DMS114 treated with DMSO at 0.1 percent for 48 hours (cell line): ENCODE measurements around the gene NUP210L.
"Not testable (repeated sequence)": the region's sequence is repeated elsewhere in the genome, so short reads cannot be mapped to it uniquely, and the experiment has no call there.

Experiments used
- DNase-seq: peaks from one replicate; lab custom pipeline; 2025; ENCODE audit not compliant: unreplicated experiment; lab: John Stamatoyannopoulos, UW

NUP210L gene

DNA sequence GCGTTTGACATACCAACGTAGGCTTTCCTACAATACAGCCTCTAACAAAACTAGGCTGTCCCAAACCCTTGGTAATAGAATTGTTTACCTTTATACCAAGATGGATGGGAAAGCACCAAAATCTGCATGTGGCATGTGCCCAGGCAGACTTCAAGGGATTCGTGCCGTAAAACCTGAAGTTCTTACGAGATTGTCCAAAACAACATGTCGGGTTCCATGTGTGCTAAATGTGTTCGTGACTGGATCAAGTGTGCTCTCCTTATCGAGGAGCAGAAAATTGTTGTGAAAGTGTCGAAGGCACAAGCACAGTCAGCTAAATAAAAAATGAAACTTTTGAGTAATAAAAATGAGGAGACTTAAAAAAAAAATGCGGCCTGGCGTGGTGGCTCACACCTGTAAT lies 159.2 kb downstream of the NUP210L start:
- no peak for DNase-seq

DNA sequence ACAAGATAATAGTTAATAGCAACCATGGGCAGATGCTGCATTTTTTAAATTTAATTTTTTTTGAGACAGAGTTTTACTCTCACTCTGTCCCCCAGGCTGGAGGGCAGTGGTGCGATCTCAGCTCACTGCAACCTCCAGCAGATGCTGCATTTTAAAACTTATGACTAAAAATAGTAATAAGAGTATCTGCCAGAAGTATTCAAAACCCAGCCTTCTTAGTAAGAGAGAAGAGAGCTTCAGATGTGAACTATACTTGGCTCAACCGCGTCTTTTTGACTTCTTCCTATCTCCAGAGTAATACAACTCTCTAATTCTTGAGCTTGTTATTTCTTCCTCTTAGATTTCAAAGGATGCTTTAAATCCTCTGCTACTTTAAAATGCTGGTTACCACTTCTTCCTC lies 159.7 kb downstream of the NUP210L start:
- DNase-seq = no peak

DNA sequence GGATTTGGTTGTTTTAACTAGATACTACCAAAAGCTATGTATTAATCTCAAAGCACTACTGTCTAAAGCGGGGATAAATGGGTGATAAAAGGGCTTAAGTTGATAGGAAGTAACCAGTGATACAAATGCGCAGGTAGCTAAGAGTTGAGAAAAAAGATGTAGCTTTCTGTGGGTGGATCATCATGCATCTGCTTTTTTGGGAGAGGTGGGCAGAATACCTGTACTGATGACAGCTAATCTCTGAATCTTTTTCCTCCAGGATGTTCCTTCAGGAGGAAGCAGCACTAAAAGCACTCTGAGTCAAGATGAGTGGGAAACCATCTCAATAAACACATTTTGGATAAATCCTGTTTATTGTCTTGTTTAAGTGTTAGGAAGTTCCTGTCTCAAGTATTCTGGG lies 163.1 kb downstream of the NUP210L start:
- no peak for DNase-seq

DNA sequence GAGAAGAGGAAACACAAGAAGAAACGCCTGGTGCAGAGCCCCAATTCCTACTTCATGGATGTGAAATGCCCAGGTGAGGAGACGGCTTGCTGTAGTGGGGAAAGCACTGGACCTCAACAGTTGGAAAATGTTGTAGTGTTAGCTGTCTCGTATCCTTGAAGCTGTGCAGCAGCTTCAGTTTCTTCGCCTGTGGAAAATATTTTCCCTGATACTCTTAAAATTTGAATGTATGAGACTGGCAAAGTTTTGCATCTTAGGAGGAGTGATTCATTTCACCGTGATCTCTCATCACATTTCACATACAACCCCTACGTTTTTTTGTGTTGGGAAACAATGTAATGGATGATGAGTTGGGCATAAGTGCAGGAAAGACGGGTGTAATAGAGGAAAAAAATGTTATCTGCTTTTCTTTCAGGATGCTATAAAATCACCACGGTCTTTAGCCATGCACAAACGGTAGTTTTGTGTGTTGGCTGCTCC lies 163.7 kb downstream of the NUP210L start:
- DNase-seq = no peak

DNA sequence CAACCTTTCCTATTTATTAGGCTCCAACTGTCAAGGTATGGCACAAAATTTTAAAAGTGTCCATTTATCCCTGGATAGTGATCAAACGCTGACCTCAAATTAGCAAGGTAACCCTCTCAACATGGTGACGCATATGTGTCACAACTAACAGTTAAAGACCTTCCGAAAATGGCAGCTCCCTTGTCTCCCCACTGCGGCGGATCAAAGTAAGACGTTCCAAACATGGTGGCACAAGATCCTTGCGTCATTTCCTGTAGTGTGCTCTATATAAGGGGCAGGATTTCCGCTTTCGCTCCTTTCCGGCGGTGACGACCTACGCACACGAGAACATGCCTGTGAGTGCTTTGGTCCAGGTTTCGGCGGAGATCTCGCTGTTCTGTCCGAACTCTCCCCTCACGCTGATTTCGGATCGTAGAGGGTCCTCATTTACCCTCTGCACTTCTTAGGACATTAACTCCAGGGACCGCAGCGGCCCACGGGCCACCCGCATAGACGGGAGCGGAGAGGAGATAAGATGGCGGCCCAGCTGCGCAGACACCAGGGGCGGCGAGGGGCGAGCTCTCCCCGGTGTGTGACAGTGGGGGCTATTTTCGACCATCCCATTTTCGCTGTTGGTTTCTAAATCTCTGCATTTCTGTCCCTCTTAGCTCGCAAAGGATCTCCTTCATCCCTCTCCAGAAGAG lies 164.3 kb downstream of the NUP210L start, which contains the start of gene RPS27:
RPS27 (plus strand) TSS at position 295 of the 683 bp plus-strand sequence; CDS start at position 330, 35 bp downstream.
- peak; percentile 100 for DNase-seq

DNA sequence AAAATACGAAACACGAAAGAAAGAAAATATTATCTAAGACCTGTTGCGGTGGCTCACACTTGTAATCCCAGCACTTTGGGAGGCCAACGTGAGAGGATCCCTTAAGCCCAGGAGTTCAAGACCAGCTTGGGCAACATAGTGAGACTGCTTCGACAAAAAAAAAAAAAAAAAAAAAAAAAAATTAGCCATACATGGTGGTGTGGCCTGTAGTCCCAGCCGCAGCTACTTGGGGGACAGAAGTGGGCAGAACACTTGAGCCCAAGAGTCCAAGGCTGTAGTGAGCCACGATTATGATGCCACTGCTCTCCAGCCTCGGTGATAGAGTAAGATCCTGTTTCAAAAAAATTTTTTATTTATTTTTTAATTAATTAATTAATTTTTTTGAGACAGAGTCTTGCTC lies 167.3 kb downstream of the NUP210L start:
- DNase-seq = no peak

DNA sequence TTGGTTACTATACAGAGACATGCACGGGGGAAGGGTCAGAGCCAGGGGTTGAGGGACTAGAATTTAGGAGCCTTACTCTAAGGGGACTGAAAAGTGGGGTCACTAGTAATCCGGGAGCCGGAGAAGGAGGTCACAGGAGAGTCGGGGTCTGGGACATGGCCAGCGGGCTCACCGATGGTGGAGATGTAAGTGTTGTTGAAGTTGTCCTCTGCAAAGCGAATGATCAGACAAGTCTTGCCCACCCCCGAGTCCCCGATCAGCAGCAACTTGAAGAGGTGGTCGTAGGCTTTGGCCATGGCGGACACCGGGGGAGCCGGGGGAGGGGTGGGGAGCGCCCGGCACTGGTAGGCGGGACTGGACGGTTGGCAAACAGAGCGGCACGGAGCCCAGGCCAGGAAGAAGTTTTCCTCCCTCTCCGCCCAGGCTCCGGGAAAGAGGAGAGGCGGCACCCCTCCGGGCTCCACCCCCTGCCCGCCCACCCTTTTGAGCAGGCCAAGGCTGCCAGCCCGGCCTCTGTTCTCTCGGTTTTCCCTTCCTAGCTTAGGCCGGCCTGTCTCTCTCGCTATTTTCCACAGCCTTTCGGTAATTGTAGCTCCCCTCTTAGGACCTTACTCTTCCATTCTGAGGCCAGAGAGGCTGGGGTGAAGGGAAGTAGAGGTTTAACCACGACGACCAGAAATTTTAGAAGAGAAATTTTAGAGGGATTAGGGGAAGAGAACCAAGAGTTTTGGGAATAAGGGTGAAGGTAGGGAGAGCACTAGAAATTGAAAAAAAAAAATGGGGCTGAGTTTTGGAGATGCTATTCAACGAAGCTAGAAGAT lies 168.7 kb downstream of the NUP210L start, which contains the start of gene RAB13:
RAB13 (minus strand) TSS at position 399 of the 821 bp plus-strand sequence; CDS start at position 296, 103 bp downstream.
- DNase-seq = peak; percentile 88

DNA sequence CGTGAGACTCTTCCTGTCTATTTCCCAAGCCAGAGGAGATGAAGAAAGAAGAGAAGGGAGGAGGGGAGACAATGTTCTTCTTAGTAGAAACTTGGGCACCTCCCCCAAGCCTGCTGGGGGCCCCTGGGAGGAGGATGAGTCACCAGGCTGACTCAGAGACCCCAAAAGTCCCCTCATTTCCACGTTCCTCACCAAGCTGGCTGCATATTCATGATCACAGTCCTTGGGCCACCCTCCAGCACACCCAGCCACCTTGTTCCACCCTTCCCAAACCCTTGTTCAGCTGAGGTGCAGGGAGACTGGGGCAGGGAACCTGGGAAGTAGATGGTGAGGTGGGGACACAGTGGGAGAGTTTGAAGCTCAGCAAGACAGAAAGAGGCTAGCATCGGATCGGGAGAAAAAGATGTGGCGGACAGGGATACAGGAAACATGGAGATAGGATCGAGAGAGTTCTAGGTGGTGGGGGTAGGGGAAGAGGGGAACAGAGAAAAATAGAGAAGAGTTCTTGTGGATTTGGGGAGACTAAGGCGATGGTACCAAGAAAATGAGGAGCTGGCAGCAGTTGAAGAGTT lies 169.4 kb downstream of the NUP210L start:
- no peak for DNase-seq

DNA sequence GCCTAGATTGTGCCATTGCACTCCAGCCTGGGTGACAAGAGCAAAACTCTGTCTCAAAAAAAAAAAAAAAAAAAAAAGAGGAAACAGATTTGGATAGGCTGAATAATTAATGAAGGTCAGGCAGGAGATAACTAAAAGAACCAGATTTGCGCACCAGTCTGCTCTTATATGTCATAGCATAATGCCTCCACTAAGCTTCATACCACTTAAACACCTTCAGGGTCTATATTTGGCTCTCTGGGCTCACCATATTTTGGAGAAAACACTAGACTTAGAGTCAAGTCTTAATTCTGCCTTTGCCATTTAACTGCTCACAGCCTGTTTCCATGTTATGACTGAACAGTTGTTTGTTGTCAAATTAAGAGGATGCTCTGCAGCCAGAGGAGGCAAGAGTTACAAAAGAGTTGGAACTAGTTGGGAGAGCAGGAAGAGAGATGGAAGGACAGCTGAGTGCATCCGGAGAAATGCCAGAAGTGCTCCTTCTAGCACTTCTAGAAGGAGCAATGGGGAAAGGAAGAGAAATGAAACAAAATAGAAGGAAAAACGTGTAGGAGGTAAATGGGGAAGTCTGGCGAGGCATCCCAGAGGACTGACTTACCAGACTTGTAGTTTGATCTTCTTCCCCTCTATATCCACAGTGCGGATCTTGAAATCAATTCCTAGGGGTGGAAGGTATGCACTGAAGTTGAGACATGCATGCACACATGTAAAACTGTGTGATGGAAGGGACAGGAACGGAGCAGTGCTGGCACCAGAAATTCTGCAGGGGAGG lies 170.6 kb downstream of the NUP210L start:
- DNase-seq = no peak

DNA sequence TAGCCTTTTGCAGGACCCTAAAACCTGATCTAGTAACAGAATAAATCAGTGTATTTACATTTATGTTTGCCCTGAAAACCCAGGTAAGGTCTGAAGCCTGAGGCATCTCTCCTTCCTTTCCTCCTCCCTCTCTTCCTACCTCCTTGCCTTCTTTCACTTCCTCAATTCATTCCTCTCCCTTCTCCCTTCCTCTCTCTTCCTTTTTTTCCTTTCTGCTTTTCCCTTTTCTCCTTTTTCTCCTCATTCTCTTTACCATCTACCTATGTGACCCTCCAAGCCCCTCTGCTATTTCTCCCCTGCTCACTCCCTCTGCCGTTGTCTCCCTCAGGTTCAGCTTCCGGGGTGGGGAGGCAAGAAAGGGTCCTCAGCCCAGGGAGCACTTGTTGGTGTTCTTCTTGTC lies 173.1 kb downstream of the NUP210L start:
- DNase-seq = not testable (repeated sequence)

DNA sequence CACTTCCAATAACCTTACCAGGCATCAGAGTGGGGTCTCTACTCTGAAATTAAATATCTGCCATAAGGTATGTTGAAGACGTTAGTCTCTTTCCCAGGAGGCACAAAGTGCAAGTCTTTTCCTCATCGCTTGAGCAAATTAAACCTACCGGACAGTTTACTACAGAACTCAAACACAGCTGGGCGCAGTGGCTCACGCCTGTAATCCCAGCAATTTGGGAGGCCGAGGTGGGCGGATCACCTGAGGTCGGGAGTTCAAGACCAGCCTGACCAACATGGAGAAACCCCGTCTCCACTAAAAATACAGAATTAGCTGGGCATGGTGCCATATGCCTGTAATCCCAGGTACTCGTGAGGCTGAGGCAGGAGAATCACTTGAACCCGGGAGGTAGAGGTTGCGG lies 175.8 kb downstream of the NUP210L start:
- DNase-seq = not testable (repeated sequence)

DNA sequence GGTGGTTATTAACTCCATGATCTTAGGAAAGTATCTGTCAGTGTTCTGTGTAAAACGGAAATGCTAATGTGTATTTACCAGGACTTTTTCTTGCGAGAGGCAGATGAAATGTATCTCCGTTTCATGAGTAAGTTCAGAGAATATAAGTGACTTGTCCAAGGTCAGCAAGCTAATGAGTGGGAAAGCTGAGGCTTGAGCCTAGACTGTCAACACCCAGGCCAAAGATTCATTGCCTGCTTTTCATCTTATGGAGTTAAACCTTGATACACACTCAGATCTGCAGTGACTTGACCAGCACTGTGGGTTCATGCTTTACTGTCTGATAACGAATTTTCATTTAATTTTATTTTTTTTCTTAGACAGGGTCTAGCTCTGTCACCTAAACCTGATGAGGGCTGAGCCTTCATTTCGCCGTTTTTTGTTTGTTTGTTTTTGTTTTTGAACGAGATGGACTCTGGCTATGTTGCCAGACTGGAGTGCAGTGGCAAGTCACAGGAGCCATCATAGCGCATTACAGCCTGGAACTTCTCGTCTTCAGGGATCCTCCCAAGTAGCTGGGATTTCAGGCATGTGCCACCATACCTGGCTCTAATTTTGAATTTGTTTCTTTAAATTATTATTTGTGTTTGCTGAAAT lies 176.5 kb downstream of the NUP210L start:
- DNase-seq = no peak

DNA sequence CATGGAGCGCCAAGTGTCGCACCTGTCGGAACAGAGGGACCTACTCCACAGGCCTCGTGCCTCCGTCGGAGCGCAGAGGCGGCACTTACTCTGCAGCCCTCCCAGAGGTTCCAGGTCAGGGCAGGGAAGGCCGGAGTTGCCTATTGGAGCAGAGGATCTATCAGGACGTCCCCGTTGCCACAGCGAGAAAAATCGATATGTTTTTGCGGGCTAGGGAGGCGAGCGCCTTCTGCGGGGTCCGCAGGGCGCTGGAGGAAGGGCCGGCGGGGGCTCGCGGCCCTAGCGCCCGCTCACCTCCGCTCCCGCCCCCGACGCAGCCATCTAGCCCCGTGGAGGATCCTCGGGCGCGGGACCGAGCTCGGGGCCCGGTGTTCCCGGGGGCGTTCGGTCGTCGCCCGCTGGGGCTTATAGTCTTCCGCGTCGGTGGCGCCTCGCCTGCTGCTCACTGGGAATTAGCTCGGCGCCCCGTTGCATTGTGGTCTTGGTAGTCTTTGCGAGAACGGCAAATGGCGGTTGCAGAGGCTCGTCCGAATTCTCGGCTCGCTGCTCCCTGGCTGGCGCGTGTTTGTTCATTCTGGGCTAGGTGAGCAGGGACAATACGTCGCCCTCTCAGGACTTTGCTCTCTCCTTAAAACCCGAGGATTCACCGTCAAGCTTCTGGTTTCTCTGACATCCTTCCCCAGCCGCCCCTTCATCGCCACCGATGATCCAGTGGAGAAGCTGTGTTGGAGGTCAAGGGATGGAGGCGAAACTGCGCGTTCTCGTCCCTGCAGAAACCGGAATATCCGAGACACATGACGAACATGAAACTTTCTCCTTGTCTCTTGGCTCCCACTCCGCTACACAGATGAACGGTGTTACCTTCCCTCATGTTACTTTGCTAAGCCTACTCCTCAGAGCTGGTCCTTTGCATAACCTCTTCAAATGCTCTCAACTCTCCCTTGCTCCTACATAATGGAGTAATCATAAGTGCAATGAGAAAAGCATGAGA lies 177.3 kb downstream of the NUP210L start, which contains the start of gene JTB:
JTB (minus strand) TSS at position 425 of the 991 bp plus-strand sequence; CDS start at position 3, 422 bp downstream.
- peak; percentile 90 for DNase-seq

DNA sequence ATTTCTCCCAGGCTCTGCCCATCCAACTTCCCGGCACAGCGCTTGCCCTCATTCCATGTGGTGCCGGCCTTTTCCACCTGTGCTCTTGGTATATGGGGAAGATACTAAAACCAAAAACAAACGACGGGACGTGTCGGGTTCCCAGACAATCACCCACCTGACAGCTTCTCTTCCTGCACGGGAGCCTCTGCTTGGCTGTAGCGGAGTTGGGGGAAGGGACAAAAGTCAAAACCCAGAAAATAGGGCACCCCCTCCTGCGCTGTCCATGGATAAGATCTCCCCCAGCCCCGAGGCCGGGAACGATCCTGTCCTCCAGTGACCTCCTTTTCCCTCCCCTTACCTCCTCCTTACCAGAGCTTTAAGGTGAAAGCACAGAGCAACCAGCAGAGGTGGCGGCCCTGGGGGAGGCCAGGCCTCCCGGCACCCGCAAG lies 178.0 kb downstream of the NUP210L start:
- no peak for DNase-seq

DNA sequence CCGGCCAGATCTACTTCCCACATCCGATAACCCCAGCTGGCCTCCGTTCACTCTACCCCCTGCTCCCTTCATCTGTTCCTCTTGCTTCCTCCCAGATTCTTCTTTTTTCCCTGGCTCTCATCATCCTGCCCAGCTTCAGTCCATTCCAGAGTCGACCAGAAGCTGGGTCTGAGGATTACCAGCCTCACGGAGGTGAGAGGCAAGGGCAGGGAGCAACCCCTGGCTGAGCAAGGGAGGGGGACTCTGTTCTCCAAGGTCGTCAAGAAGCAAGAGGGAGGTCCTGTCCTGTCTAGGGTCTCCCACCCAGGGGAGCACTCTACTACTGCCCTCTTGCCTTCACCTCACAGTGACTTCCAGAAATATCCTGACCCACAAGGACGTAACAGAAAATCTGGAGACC lies 181.3 kb downstream of the NUP210L start:
- no peak for DNase-seq

DNA sequence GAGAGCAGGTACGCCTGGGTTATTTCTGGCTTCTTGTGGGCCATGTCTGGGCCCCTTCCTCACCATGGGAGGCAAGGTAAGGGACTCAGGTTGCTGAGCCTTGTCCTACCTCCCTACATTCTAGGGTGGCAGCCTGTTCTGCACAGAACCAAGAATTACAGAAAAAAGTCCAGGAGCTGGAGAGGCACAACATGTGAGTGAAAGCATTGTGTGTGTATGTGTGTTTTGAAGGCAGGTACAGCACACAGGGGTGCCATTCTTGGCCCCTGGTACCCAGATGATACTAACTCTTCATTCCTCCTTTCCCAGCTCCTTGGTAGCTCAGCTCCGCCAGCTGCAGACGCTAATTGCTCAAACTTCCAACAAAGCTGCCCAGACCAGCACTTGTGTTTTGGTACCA lies 181.8 kb downstream of the NUP210L start:
- DNase-seq = no peak

DNA sequence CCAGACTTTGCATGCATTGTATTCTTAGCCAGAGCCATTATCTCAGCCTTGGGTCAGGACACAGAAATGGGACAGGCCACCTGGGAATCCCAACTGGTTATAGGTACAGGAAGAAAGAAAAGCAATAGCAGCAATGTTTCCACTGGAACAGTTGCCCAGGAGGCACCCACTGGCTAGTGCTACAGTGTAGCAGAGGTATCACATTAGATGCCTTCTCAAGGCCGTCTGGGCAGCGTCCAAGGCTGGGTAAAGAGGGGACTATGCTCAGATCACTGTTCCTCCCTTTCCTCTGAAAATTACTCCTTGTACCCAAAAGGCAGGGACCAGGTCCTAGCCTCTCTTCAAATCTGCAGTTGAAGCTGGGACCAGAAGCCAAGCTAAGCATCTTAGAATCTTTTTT lies 184.5 kb downstream of the NUP210L start:
- no peak for DNase-seq

DNA sequence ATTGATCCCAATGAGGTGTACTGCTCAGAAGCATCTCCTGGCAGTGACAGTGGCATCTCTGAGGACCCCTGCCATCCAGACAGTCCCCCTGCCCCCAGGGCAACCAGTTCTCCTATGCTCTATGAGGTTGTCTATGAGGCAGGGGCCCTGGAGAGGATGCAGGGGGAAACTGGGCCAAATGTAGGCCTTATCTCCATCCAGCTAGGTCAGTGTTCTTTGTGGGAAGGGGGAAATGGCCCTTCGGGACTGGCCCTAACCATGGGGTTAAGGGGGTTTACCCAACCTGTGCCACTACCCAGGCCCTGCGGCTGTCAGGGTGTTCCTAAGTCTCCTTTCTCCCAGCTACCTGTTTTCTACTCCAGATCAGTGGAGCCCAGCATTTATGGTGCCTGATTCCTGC lies 185.9 kb downstream of the NUP210L start:
- DNase-seq = no peak

DNA sequence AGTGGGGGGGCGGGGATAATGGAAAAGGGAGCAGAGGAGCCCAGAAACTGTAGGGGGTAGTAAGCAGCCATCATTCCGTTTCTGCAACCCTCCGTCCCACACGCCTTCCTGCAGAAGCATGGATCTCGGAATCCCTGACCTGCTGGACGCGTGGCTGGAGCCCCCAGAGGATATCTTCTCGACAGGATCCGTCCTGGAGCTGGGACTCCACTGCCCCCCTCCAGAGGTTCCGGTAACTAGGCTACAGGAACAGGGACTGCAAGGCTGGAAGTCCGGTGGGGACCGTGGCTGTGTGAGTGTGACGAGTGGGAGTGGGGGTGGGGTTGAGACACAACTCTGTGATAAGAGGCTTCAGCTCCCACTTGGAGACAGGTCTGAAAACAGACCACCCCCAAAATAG lies 186.5 kb downstream of the NUP210L start:
- no peak for DNase-seq
